Measurements from ENCODE around the gene USH1C. TPM values are rescaled to one million over a fixed set of nuclear protein-coding genes. Genes with fewer than 3 reads are reported as not detected.

USH1C gene
- total and polyA plus RNA-seq, 12 donors, result 0.14 to 16.9 (median 0.85) TPM; not detected in 2

- H3K4me1 ChIP-seq (replicated peaks in 1 of 2), result peaks cover 11 to 19% of the 10 kb centered on the region in 2 donors
- no peak overlapping the region for H3K4me3 ChIP-seq
- intact Hi-C loops (cut with DNase I), result no loop called here
- H3K9me3 ChIP-seq (replicated peaks in 1 of 3), result no peaks in the 10 kb centered on the region
- H3K36me3 ChIP-seq (replicated peaks in 1 of 2), result no peaks in the 10 kb centered on the region
- no peak for TF ChIP-seq CTCF (IDR thresholded peaks at IDR 0.05)
- TF ChIP-seq POLR2A (IDR thresholded peaks at IDR 0.05), result no peak
- no peak overlapping the region for H3K27ac ChIP-seq
- no peaks in the 10 kb centered on the region for H3K27me3 ChIP-seq
- WGBS, 4 donors, result 20 to 37% (median 27%) methylated on average over 1 of the region's 1 CpG
- DNase-seq, result peak in 4 of 7 donors; percentile 29 to 43 (median 36)
These were observed 30.4 kb downstream of the USH1C start for GRCh38 chr11:17513853-17514252.

- intact Hi-C loops (cut with DNase I), result no loop called here
- DNase-seq, result no peak
- Histone ChIP-seq H3K4me3 (no peak overlapping the region), H3K4me1 (replicated peaks in 1 of 2) (peaks cover 11 to 32% of the 10 kb centered on the region in 2 donors), H3K9me3 (replicated peaks in 1 of 3) (no peaks in the 10 kb centered on the region), H3K36me3 (replicated peaks in 1 of 2) (no peaks in the 10 kb centered on the region), H3K27ac (no peak overlapping the region), H3K27me3 (no peaks in the 10 kb centered on the region)
- WGBS, 4 donors, result 51 to 74% (median 65%) methylated on average over 2 of the region's 2 CpGs
- TF ChIP-seq POLR2A (IDR thresholded peaks at IDR 0.05) (no peak), CTCF (IDR thresholded peaks at IDR 0.05) (no peak)
These were observed 32.1 kb downstream of the USH1C start for GRCh38 chr11:17512101-17512500.

GRCh38 chr11:17511571-17511970 is 32.6 kb downstream of the USH1C start:
- TF ChIP-seq POLR2A (IDR thresholded peaks at IDR 0.05) (no peak), CTCF (IDR thresholded peaks at IDR 0.05) (no peak)
- DNase-seq, result no peak
- Histone ChIP-seq H3K4me1 (replicated peaks in 1 of 2) (peaks cover 11 to 32% of the 10 kb centered on the region in 2 donors), H3K36me3 (replicated peaks in 1 of 2) (no peaks in the 10 kb centered on the region), H3K4me3 (no peak overlapping the region), H3K27me3 (no peaks in the 10 kb centered on the region), H3K9me3 (replicated peaks in 1 of 3) (no peaks in the 10 kb centered on the region), H3K27ac (no peak overlapping the region)
- intact Hi-C loops (cut with DNase I), result no loop called here
- WGBS, 4 donors, result 49 to 63% (median 54%) methylated on average over 2 to 3 of the region's 3 CpGs

- DNase-seq, result no peak
- intact Hi-C loops (cut with DNase I), result no loop called here
- WGBS, 4 donors, result 68 to 81% (median 75%) methylated on average over 4 of the region's 4 CpGs
- H3K9me3 ChIP-seq (replicated peaks in 1 of 3), result no peaks in the 10 kb centered on the region
- no peak for TF ChIP-seq POLR2A (IDR thresholded peaks at IDR 0.05)
- TF ChIP-seq CTCF (IDR thresholded peaks at IDR 0.05), result no peak
- peaks cover 10 to 27% of the 10 kb centered on the region in 2 donors for H3K4me1 ChIP-seq (replicated peaks in 1 of 2)
- H3K27ac ChIP-seq, result no peak overlapping the region
- H3K27me3 ChIP-seq, result no peaks in the 10 kb centered on the region
- no peaks in the 10 kb centered on the region for H3K36me3 ChIP-seq (replicated peaks in 1 of 2)
- H3K4me3 ChIP-seq, result no peak overlapping the region
These were observed 33.6 kb downstream of the USH1C start for GRCh38 chr11:17510507-17511206.

Data from adrenal gland (tissue), 12 donors.